ENCODE measurements around the gene MAP1A.

MAP1A gene

GRCh38 chr15:43518197-43518761, 871 bp downstream of the MAP1A start:
- peak; percentile 61 to 71 for DNase-seq
- TF ChIP-seq POLR2A (IDR thresholded peaks at IDR 0.05; ENCODE audit: low read length) (no peak), GATA1 (IDR thresholded peaks at IDR 0.05; ENCODE audit: low read depth, low read length) (no peak)

- no peak for DNase-seq
- TF ChIP-seq POLR2A (IDR thresholded peaks at IDR 0.05; ENCODE audit: low read length) = no peak
- TF ChIP-seq GATA1 (IDR thresholded peaks at IDR 0.05; ENCODE audit: low read depth, low read length) = no peak
Measured at GRCh38 chr15:43519196-43519595, 1.8 kb downstream of the MAP1A start.

GRCh38 chr15:43520138-43520537, 2.7 kb downstream of the MAP1A start:
- no peak for DNase-seq
- TF ChIP-seq GATA1 (IDR thresholded peaks at IDR 0.05; ENCODE audit: low read depth, low read length) (no peak), POLR2A (IDR thresholded peaks at IDR 0.05; ENCODE audit: low read length) (no peak)

- TF ChIP-seq POLR2A (IDR thresholded peaks at IDR 0.05; ENCODE audit: low read length) = no peak
- no peak for TF ChIP-seq GATA1 (IDR thresholded peaks at IDR 0.05; ENCODE audit: low read depth, low read length)
- no peak for DNase-seq
Measured at GRCh38 chr15:43521419-43521818, 4.0 kb downstream of the MAP1A start.

GRCh38 chr15:43522247-43522646, 4.8 kb downstream of the MAP1A start:
- no peak for DNase-seq
- no peak for TF ChIP-seq GATA1 (IDR thresholded peaks at IDR 0.05; ENCODE audit: low read depth, low read length)
- TF ChIP-seq POLR2A (IDR thresholded peaks at IDR 0.05; ENCODE audit: low read length) = no peak

GRCh38 chr15:43523646-43524045, 6.2 kb downstream of the MAP1A start:
- DNase-seq = no peak
- no peak for TF ChIP-seq POLR2A (IDR thresholded peaks at IDR 0.05; ENCODE audit: low read length)
- no peak for TF ChIP-seq GATA1 (IDR thresholded peaks at IDR 0.05; ENCODE audit: low read depth, low read length)

GRCh38 chr15:43524254-43524845, 6.9 kb downstream of the MAP1A start:
- no peak for DNase-seq
- no peak for TF ChIP-seq POLR2A (IDR thresholded peaks at IDR 0.05; ENCODE audit: low read length)
- TF ChIP-seq GATA1 (IDR thresholded peaks at IDR 0.05; ENCODE audit: low read depth, low read length) = no peak

- TF ChIP-seq GATA1 (IDR thresholded peaks at IDR 0.05; ENCODE audit: low read depth, low read length) = no peak
- no peak for TF ChIP-seq POLR2A (IDR thresholded peaks at IDR 0.05; ENCODE audit: low read length)
- DNase-seq = no peak
Measured at GRCh38 chr15:43525131-43525530, 7.7 kb downstream of the MAP1A start.

- no peak for DNase-seq
- no peak for TF ChIP-seq GATA1 (IDR thresholded peaks at IDR 0.05; ENCODE audit: low read depth, low read length)
- TF ChIP-seq POLR2A (IDR thresholded peaks at IDR 0.05; ENCODE audit: low read length) = no peak
Measured at GRCh38 chr15:43526261-43526930, 9.0 kb downstream of the MAP1A start.

- TF ChIP-seq POLR2A (IDR thresholded peaks at IDR 0.05; ENCODE audit: low read length) = no peak
- TF ChIP-seq GATA1 (IDR thresholded peaks at IDR 0.05; ENCODE audit: low read depth, low read length) = no peak
- no peak for DNase-seq
Measured at GRCh38 chr15:43527016-43527801, 9.8 kb downstream of the MAP1A start.

GRCh38 chr15:43527802-43528541, 10.6 kb downstream of the MAP1A start:
- TF ChIP-seq POLR2A (IDR thresholded peaks at IDR 0.05; ENCODE audit: low read length) = no peak
- no peak for TF ChIP-seq GATA1 (IDR thresholded peaks at IDR 0.05; ENCODE audit: low read depth, low read length)
- DNase-seq = no peak

- DNase-seq = no peak
- TF ChIP-seq POLR2A (IDR thresholded peaks at IDR 0.05; ENCODE audit: low read length) (no peak), GATA1 (IDR thresholded peaks at IDR 0.05; ENCODE audit: low read depth, low read length) (no peak)
Measured at GRCh38 chr15:43528542-43529007, 11.2 kb downstream of the MAP1A start.

- TF ChIP-seq POLR2A (IDR thresholded peaks at IDR 0.05; ENCODE audit: low read length) (no peak), GATA1 (IDR thresholded peaks at IDR 0.05; ENCODE audit: low read depth, low read length) (no peak)
- DNase-seq = no peak
Measured at GRCh38 chr15:43529141-43529540, 11.7 kb downstream of the MAP1A start.

All from erythroblast (primary cell).